ENCODE measurements around the gene NLGN1. TPM values are rescaled to one million over a fixed set of nuclear protein-coding genes. Genes with fewer than 3 reads are reported as not detected.

NLGN1 gene
- total and polyA plus RNA-seq, 2 of the 8 experiments (the other 6 are each of a cell fraction or from before 2014, with no cell fraction given) = 7.8 to 14.8 TPM

- TF ChIP-seq TBP (IDR thresholded peaks at IDR 0.05; ENCODE audit: low read depth, low read length) (no peak), MAFK (IDR thresholded peaks at IDR 0.05; ENCODE audit: low read depth, low read length) (no peak), CHD1 (IDR thresholded peaks at IDR 0.05; ENCODE audit: low read depth, low read length) (no peak), CTBP2 (IDR thresholded peaks at IDR 0.05; ENCODE audit: borderline replicate concordance, insufficient read depth, insufficient read length, low read length) (no peak), EZH2 (IDR thresholded peaks at IDR 0.05; ENCODE audit: low read depth, low read length, severe bottlenecking) (no peak), POU5F1 (IDR thresholded peaks at IDR 0.05; ENCODE audit: low read depth, low read length) (no peak), CHD7 (IDR thresholded peaks at IDR 0.05; ENCODE audit: insufficient replicate concordance, low read length) (no peak)
Measured at GRCh38 chr3:173905381-173905780, 507.8 kb downstream of the NLGN1 start (continued).
